HG03378 (cell line): ENCODE results near the gene SYT8.
"Not testable (repeated sequence)": the region's sequence is repeated elsewhere in the genome, so short reads cannot be mapped to it uniquely, and the experiment has no call there.

Experiments
- ATAC-seq: cut with Tn5 transposase; IDR thresholded peaks from one replicate; pipeline ENCODE4 v1.9.1; 2021; ENCODE audit warnings: mild to moderate bottlenecking, moderate library complexity; ENCODE audit not compliant: unreplicated experiment

SYT8 gene

DNA sequence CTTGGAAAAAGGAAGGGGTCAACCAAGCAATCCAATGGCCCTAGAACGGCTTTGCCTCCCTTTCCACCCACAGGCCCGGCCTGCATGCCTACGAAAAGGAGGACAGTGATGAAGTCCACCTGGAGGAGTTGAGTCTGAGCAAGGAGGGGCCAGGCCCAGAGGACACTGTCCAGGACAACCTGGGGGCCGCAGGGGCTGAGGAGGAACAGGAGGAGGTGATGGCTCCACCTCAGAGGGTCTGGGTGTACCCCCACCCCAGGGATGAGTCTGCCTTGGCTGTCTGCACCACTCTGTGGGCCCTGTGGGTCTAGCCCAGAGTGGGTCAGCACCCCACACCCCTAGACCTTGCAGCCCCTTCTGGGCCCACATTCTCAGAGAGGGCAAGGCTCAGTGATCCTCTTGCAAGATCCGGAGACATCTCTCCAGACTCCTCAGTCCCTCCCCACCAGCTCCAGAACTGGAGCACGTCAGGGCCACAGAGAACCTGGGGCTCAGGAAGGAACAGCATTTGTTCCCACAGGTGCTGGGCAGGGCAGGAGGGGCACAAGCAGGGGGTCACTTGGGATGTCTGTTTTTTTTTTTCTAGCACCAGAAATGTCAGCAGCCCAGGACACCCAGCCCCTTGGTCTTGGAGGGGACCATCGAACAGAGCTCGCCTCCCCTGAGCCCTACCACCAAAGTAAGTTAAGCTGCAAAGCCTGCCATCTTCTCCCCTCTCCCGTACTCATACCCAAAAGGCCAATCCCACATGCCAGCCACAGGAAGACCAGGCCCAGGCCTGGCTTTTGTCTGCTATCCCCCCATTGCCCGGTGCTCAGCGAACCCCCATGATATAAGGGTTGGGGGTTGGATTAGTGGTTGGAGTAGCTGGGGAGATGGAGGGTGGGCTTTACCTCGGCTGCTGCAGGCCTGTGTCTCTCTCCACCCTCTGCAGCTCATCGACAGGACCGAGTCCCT, 48.8 kb downstream of the SYT8 start:
- no peak for ATAC-seq

DNA sequence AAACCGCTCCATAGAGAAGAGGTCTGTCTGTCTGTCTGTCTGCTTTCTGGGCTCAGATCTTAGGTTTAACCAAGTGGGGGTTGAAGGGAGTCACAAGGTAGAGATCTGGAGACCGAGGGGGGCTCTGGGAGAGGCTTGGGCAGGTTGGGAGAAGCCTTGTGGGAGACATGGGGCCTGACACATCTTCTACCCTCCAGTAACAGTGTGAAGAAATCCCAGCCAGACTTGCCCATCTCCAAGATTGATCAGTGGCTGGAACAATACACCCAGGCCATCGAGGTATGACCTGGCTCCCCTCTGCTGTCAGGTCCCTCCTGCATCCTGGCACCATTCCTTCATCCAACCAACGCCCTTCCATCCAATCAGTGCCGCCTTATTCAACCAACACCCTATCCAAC, 49.5 kb downstream of the SYT8 start:
- ATAC-seq = no peak

DNA sequence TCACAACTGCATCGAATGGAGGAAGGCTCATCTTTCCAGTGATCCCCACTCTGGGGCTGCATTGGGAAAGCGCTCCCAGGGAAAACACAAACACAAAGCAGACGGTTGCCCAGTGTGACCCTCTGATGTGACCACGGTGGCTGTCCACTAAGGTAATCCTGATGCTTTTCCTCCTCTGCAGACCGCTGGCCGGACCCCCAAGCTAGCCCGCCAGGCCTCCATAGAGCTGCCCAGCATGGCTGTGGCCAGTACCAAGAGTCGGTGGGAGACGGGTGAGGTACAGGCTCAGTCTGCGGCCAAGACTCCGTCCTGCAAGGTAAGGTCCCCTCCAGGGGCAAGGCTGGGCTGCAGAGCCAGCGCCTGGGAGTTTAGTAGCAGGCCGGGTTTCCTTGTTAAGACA, 51.8 kb downstream of the SYT8 start:
- ATAC-seq = not testable (repeated sequence)
